Lung (tissue), 12 donors: ENCODE data around the gene CX3CR1. TPM values are rescaled to one million over a fixed set of nuclear protein-coding genes. Genes with fewer than 3 reads are reported as not detected.
"Not testable (repeated sequence)": the region's sequence is repeated elsewhere in the genome, so short reads cannot be mapped to it uniquely, and the experiment has no call there.

Experiments used
- ATAC-seq: fragments of 200-7000 bp; cut with Tn5 transposase; one replicate; pipeline ENCODE4 v1.9.1; 2020; ENCODE audit warnings: moderate number of reproducible peaks; ENCODE audit not compliant: insufficient read depth, low FRiP score
- DNase-seq, 3 donors: peaks; one replicate each; pipeline ENCODE4 v3.0.0-alpha.2; 2013 to 2017
- H3K27ac ChIP-seq, 2 donors: one replicate each; pipeline ENCODE4 v1.5.1; 2013; ENCODE audit warnings: mild to moderate bottlenecking in 2 of 2, moderate library complexity in 2 of 2, control low read depth in 1 of 2, inconsistent platforms in 1 of 2, low read depth in 1 of 2, low read length in 1 of 2
- H3K27me3 ChIP-seq, 3 donors: one replicate each; pipeline ENCODE4 v1.5.1; 2013; ENCODE audit warnings: low read length in 2 of 3; ENCODE audit not compliant: control insufficient read depth in 3 of 3, insufficient read depth in 3 of 3
- H3K36me3 ChIP-seq, 4 donors: one replicate each; pipeline ENCODE4 v1.5.1; 2013; ENCODE audit warnings: low read length in 4 of 4, mild to moderate bottlenecking in 1 of 4, moderate library complexity in 1 of 4; ENCODE audit not compliant: control insufficient read depth in 4 of 4, insufficient read depth in 4 of 4
- H3K4me1 ChIP-seq, 5 donors: one replicate each; pipeline ENCODE4 v1.5.1; 2013; ENCODE audit warnings: low read length in 5 of 5, mild to moderate bottlenecking in 2 of 5, moderate library complexity in 1 of 5; ENCODE audit not compliant: control insufficient read depth in 5 of 5, insufficient read depth in 5 of 5
- H3K4me3 ChIP-seq: one replicate; pipeline ENCODE4 v1.5.1; 2013; ENCODE audit warnings: mild to moderate bottlenecking, control low read depth, moderate library complexity
- H3K9ac ChIP-seq, 2 donors: one replicate each; pipeline ENCODE4 v1.5.1; 2013; ENCODE audit warnings: low read length in 2 of 2, control low read depth in 1 of 2; ENCODE audit not compliant: insufficient read depth in 1 of 2
- H3K9me3 ChIP-seq, 4 donors: one replicate each; pipeline ENCODE4 v1.5.1; 2013; ENCODE audit warnings: low read length in 3 of 4, mild to moderate bottlenecking in 1 of 4, moderate library complexity in 1 of 4; ENCODE audit not compliant: control insufficient read depth in 4 of 4, insufficient read depth in 3 of 4
- WGBS, 2 donors: extraction: QIAGEN DNeasy Blood & Tissue Kit; methylation state at CpG; one replicate each; pipeline ENCODE4 v1.1.7; 2013; 5-methylcytosine and 5-hydroxymethylcytosine counted together
- polyA plus RNA-seq, 2 donors: library from polyadenylated mRNA; stranded (reverse); fragments of 200-250 nt; gene quantifications; one replicate each; pipeline ENCODE4 v1.2.1, GENCODE V29; 2013
- total RNA-seq, 2 donors: library from RNA; depleted of rRNA in 1 of 2; stranded (reverse); fragments of >200 nt in 1 of 2; gene quantifications; one replicate each; pipeline ENCODE4 v1.2.1, GENCODE V29; 2014 to 2021
- TF ChIP-seq, protein P1 (sequence below): IDR thresholded peaks from 2 replicates; pipeline ENCODE4 v1.5.1; 2012; ENCODE audit warnings: mild to moderate bottlenecking; ENCODE audit errors: control extremely low read depth, extremely low read depth
- donor health status: control.
- donor health status: control.
- donor health status: Bipolar disorder and iron deficiency.
- donor health status: healthy.
- donor health status: DM: yes; HTN: yes; CAD: no.

The CX3CR1 gene
- total and polyA plus RNA-seq, 4 donors, result 0.20 to 5.0 (median 3.6) TPM

DNA sequence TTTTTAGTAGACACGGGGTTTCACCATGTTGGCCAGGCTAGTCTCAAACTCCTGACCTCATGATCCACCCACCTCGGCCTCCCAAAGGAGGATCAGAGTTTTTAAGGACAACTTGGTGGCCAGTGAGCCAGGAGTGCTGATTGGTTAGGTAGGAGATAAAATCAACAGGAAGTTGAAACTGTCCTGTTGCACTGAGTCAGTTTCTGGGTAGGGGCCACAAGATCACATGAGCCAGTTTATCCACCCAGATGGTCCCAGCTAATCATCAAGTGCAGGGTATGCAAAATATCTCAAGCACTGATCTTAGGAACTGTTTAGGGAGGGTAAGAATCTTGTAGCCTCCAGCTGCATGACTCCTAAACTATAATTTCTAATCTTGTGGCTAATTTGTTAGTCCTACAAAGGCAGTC, 41.7 kb upstream of the CX3CR1 start:
- not testable (repeated sequence) for H3K4me1 ChIP-seq, H3K27me3 ChIP-seq, H3K27ac ChIP-seq, DNase-seq, H3K9me3 ChIP-seq, H3K4me3 ChIP-seq, ATAC-seq, H3K36me3 ChIP-seq, H3K9ac ChIP-seq
- WGBS, 2 donors, result 89 to 92% methylated on average over 2 of the region's 2 CpGs

DNA sequence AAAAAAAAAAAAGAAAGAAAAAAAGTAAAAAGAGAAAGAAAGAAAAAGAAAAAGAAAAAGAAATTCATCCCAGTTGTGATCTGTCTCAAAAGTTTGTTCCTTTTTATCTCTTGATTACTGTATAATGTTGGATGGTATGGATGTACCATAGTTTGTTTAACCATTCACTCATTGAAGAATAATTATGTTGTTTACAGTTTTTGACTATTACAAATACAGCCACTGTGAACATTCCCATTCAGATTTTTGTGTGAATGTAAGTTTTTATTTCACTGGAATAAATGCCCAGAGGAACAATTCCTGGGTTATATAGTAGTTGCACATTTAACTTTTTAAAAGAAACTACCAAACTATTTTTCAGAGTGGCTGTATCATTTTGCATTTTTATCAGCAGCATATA, 39.4 kb upstream of the CX3CR1 start:
- Histone ChIP-seq H3K36me3 (no peaks in the 10 kb centered on the region), H3K27ac (no peak overlapping the region), H3K4me1 (peaks cover 0 to 2% (median 0%) of the 10 kb centered on the region in 5 donors), H3K9ac (no peak overlapping the region), H3K9me3 (no peaks in the 10 kb centered on the region), H3K27me3 (no peaks in the 10 kb centered on the region), H3K4me3 (no peak overlapping the region)
- ATAC-seq (no peak), DNase-seq (no peak)
- TF ChIP-seq, protein P1, sequence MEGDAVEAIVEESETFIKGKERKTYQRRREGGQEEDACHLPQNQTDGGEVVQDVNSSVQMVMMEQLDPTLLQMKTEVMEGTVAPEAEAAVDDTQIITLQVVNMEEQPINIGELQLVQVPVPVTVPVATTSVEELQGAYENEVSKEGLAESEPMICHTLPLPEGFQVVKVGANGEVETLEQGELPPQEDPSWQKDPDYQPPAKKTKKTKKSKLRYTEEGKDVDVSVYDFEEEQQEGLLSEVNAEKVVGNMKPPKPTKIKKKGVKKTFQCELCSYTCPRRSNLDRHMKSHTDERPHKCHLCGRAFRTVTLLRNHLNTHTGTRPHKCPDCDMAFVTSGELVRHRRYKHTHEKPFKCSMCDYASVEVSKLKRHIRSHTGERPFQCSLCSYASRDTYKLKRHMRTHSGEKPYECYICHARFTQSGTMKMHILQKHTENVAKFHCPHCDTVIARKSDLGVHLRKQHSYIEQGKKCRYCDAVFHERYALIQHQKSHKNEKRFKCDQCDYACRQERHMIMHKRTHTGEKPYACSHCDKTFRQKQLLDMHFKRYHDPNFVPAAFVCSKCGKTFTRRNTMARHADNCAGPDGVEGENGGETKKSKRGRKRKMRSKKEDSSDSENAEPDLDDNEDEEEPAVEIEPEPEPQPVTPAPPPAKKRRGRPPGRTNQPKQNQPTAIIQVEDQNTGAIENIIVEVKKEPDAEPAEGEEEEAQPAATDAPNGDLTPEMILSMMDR, result no peak

DNA sequence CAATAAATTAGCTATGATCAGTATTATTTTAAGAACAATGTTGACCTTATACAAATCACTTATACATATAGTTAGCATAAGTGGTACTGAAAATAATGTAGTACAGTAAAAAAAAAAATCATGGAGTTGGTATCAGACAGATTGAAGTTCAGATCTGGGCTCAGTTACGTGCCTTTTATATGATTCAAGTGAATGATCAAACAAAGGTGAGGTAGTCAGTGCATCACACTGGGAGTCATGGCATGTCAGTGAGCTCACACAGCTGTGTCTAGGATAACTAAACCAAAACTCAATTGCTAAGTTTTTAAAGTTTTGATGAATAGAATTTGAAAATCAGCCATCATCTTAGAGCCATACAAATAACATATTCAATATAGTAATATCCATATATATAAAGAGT, 38.5 kb upstream of the CX3CR1 start:
- H3K4me1 ChIP-seq, result no peaks in the 10 kb centered on the region
- WGBS, 2 donors, result 92 to 96% methylated on average over 1 of the region's 1 CpG
- no peaks in the 10 kb centered on the region for H3K9me3 ChIP-seq
- DNase-seq, result no peak
- no peak overlapping the region for H3K4me3 ChIP-seq
- H3K36me3 ChIP-seq, result no peaks in the 10 kb centered on the region
- H3K9ac ChIP-seq, result no peak overlapping the region
- H3K27ac ChIP-seq, result no peak overlapping the region
- ATAC-seq, result no peak
- no peaks in the 10 kb centered on the region for H3K27me3 ChIP-seq
- TF ChIP-seq, protein P1, result no peak

DNA sequence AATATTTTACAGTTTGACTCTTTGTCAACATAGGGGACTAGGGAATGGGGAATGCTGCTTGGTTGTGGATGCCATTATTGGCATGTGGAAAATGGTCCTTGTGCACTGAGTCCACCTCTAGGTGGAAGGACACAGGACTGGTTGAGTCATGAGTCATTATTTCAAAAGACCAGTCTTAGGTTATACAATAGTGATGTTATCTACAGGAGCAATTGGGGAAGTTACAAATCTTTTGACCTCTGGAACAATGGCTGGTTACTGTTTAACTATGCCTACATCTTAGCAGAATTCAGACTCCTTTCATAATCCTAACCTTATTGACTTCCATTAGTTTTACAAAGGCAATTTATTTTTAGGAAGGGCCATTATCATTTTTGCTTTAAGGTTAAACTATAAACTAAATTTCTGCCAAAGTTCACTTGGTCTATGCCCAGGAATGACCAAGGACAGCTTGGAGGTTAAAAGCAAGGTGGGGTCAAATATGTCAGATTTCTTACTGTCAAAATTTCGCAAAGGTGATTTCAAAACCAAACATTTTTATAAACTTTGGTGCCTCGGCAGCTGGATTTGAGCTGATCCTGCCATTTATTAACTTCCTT, 37.8 kb upstream of the CX3CR1 start:
- ATAC-seq, result no peak
- 69 to 87% methylated on average over 2 of the region's 2 CpGs for WGBS, 2 donors
- TF ChIP-seq, protein P1, result no peak
- Histone ChIP-seq H3K9ac (no peak overlapping the region), H3K27me3 (no peaks in the 10 kb centered on the region), H3K27ac (no peak overlapping the region), H3K4me1 (no peaks in the 10 kb centered on the region), H3K36me3 (no peaks in the 10 kb centered on the region), H3K4me3 (no peak overlapping the region), H3K9me3 (no peaks in the 10 kb centered on the region)
- no peak for DNase-seq
